Stomach smooth muscle (tissue), 2 donors: ENCODE data around the gene BAZ1A.

ENCODE experiments used
- H3K27ac ChIP-seq: one replicate; pipeline ENCODE4 v1.7.0; 2013; ENCODE audit warnings: mild to moderate bottlenecking, low read length, inconsistent platforms
- H3K27me3 ChIP-seq, 2 donors: one replicate each; pipeline ENCODE4 v1.7.0; 2013; ENCODE audit warnings: low read length in 2 of 2; ENCODE audit not compliant: insufficient read depth in 2 of 2, control insufficient read depth in 1 of 2
- H3K36me3 ChIP-seq, 2 donors: one replicate each; pipeline ENCODE4 v1.7.0; 2013; ENCODE audit warnings: low read length in 2 of 2; ENCODE audit not compliant: control insufficient read depth in 2 of 2, insufficient read depth in 2 of 2
- H3K4me1 ChIP-seq: one replicate; pipeline ENCODE4 v1.7.0; 2013; ENCODE audit warnings: low read length; ENCODE audit not compliant: control insufficient read depth, insufficient read depth
- H3K4me3 ChIP-seq, 2 donors: one replicate each; pipeline ENCODE4 v1.7.0; 2013; ENCODE audit warnings: low read length in 2 of 2
- H3K9ac ChIP-seq, 2 donors: one replicate each; pipeline ENCODE4 v1.7.0; 2013; ENCODE audit warnings: low read length in 2 of 2, mild to moderate bottlenecking in 1 of 2
- H3K9me3 ChIP-seq, 2 donors: one replicate each; pipeline ENCODE4 v1.7.0; 2013; ENCODE audit warnings: low read length in 2 of 2; ENCODE audit not compliant: control insufficient read depth in 2 of 2
- donor health status: healthy.
- donor health status: Pancreatic carcinoma.

The BAZ1A gene

GRCh38 chr14:34851395-34851794 is 23.8 kb downstream of the BAZ1A start:
- Histone ChIP-seq H3K4me3 (no peak overlapping the region), H3K27me3 (no peaks in the 10 kb centered on the region), H3K9ac (no peak overlapping the region), H3K36me3 (peaks cover 0 to 2% of the 10 kb centered on the region in 2 donors), H3K27ac (no peak overlapping the region), H3K4me1 (no peaks in the 10 kb centered on the region), H3K9me3 (no peaks in the 10 kb centered on the region)

- Histone ChIP-seq H3K36me3 (no peaks in the 10 kb centered on the region), H3K27me3 (no peaks in the 10 kb centered on the region), H3K4me1 (no peaks in the 10 kb centered on the region), H3K4me3 (no peak overlapping the region), H3K9ac (no peak overlapping the region), H3K9me3 (no peaks in the 10 kb centered on the region), H3K27ac (no peak overlapping the region)
Observed at GRCh38 chr14:34845869-34846268, 29.3 kb downstream of the BAZ1A start.

DNA sequence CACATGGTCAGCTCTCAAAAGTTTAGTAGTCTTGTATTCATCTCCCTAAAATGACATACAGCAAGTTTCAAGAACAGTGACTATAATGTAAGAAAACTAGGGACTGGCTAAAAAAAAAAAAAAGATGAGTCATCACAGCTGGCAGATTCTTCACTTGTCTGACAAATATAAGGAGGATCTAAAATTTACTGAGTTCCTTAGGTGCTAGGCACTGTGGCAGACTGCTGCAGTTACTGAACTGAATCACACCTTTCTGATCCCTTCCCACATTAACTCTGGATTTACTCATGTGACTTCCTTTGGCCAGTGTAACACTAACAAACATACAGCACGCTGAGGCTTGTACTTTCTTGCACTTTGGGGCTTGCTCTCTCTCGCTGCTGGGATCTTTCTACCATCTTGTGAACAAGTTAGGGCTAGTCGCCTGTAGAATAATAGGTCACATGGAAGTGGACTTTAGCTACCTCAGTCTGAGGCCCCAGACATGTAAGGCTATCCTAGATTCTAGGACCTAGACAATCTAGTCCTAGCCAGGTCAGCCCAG is 32.1 kb downstream of the BAZ1A start:
- Histone ChIP-seq H3K9ac (no peak overlapping the region), H3K9me3 (no peaks in the 10 kb centered on the region), H3K36me3 (no peaks in the 10 kb centered on the region), H3K4me1 (no peaks in the 10 kb centered on the region), H3K27me3 (no peaks in the 10 kb centered on the region), H3K4me3 (no peak overlapping the region), H3K27ac (no peak overlapping the region)

DNA sequence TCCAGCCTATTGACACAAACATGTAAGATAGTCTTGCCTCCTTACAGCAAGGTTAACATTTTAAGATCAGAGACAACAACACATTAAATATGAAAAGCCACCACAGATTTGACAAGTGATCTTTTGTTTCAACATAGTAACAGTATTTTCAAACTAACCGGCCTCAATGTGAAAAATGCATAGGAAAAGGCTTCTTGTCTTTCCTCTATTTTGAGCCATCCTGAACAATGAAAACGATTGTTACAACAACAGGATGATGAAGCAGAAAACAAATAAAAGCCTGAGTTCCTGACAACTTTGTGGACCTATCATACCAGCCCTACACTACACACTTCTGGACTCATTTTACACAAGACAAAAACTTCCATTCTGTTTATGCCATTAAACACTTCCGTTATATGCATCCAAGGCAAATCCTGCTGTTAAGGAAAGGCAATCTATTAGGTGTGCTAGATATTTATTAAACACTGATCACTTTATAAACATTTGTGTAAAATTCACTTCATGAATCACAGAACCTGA is 37.3 kb downstream of the BAZ1A start:
- Histone ChIP-seq H3K27ac (no peak overlapping the region), H3K9ac (no peak overlapping the region), H3K4me3 (no peak overlapping the region), H3K9me3 (no peaks in the 10 kb centered on the region), H3K27me3 (no peaks in the 10 kb centered on the region), H3K36me3 (no peaks in the 10 kb centered on the region), H3K4me1 (no peaks in the 10 kb centered on the region)

DNA sequence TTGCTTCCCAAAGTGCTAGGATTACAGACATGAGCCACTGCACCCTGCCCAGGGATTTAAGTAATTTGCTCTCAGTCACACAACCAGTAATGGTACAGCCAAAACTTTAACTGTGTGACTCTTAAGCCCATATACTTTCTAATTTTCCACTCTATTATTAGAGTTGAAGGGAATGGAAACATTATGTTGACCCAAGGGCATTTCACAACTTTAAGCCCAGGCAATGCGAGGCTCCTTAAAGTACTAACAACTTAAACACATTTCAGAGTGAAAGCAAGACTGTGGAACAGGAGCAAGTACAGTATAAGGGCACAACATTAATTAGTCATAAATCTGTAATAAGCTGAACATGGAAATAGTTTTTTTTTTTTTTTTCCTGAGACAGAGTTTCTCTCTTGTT is 39.8 kb downstream of the BAZ1A start:
- Histone ChIP-seq H3K27ac (no peak overlapping the region), H3K4me1 (no peaks in the 10 kb centered on the region), H3K4me3 (no peak overlapping the region), H3K36me3 (no peaks in the 10 kb centered on the region), H3K27me3 (no peaks in the 10 kb centered on the region), H3K9me3 (no peaks in the 10 kb centered on the region), H3K9ac (no peak overlapping the region)

DNA sequence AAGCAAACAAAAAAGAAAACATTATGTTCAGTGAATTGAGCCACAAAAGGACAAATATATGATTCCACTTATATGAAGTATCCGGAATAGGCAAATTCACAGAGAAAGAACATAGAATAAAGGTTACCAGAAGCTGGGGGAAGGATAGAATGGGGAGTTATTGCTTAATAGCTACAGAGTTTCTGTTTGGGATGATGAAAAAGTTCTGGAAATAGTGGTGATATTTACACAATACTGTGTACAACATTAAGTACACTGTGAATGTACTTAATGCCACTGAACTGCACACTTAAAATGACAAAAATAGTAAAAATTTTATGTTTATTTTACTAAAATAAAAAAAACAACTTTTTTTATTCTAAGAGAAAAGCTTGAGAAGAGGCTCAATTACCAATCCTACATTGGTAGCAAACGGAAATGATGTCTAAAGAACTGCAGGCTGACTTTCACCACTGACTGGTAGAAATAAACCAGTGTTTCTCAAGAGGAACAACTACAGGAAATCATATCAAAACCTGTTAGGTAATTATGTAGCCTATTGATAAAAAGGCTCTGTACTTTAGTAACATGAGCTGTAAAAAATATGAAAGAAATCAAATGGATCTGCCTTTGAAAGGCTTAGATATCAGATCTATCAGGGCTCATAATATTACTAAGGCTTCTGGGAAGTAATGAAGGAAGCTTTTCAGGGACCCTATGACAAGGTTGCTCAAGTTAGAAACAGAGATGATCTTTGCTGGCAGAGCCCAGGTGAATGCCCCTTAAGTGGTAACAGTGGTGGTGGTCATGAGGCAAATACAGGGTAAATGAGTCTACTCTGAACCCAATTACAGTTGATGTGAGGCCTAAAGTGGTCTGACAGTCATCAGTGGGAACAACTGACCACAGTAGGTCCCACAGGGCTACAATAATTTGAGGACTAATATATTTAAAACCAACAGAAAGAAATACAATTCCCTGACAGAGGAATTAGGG is 41.3 kb downstream of the BAZ1A start:
- H3K9me3 ChIP-seq = no peaks in the 10 kb centered on the region
- no peak overlapping the region for H3K9ac ChIP-seq
- H3K4me1 ChIP-seq = no peaks in the 10 kb centered on the region
- H3K4me3 ChIP-seq = no peak overlapping the region
- H3K36me3 ChIP-seq = no peaks in the 10 kb centered on the region
- no peaks in the 10 kb centered on the region for H3K27me3 ChIP-seq
- no peak overlapping the region for H3K27ac ChIP-seq

GRCh38 chr14:34826661-34827060 is 48.5 kb downstream of the BAZ1A start:
- Histone ChIP-seq H3K4me3 (no peak overlapping the region), H3K36me3 (peaks cover 2% of the 10 kb centered on the region in 2 donors), H3K27me3 (no peaks in the 10 kb centered on the region), H3K9ac (no peak overlapping the region), H3K9me3 (no peaks in the 10 kb centered on the region), H3K4me1 (no peaks in the 10 kb centered on the region), H3K27ac (no peak overlapping the region)

- peaks cover 2% of the 10 kb centered on the region in 2 donors for H3K36me3 ChIP-seq
- no peak overlapping the region for H3K9ac ChIP-seq
- no peaks in the 10 kb centered on the region for H3K9me3 ChIP-seq
- H3K27ac ChIP-seq = no peak overlapping the region
- H3K4me1 ChIP-seq = no peaks in the 10 kb centered on the region
- H3K4me3 ChIP-seq = no peak overlapping the region
- H3K27me3 ChIP-seq = no peaks in the 10 kb centered on the region
Observed at GRCh38 chr14:34824826-34825225, 50.3 kb downstream of the BAZ1A start.

GRCh38 chr14:34824256-34824655 is 50.9 kb downstream of the BAZ1A start:
- H3K4me1 ChIP-seq = no peaks in the 10 kb centered on the region
- H3K9me3 ChIP-seq = no peaks in the 10 kb centered on the region
- no peak overlapping the region for H3K27ac ChIP-seq
- no peak overlapping the region for H3K9ac ChIP-seq
- no peaks in the 10 kb centered on the region for H3K27me3 ChIP-seq
- H3K4me3 ChIP-seq = no peak overlapping the region
- H3K36me3 ChIP-seq = peaks cover 2% of the 10 kb centered on the region in 2 donors

GRCh38 chr14:34817768-34818167 is 57.4 kb downstream of the BAZ1A start:
- H3K27ac ChIP-seq = no peak overlapping the region
- no peak overlapping the region for H3K4me3 ChIP-seq
- H3K27me3 ChIP-seq = no peaks in the 10 kb centered on the region
- H3K9ac ChIP-seq = no peak overlapping the region
- no peaks in the 10 kb centered on the region for H3K9me3 ChIP-seq
- peaks cover 0 to 2% of the 10 kb centered on the region in 2 donors for H3K36me3 ChIP-seq
- H3K4me1 ChIP-seq = no peaks in the 10 kb centered on the region

DNA sequence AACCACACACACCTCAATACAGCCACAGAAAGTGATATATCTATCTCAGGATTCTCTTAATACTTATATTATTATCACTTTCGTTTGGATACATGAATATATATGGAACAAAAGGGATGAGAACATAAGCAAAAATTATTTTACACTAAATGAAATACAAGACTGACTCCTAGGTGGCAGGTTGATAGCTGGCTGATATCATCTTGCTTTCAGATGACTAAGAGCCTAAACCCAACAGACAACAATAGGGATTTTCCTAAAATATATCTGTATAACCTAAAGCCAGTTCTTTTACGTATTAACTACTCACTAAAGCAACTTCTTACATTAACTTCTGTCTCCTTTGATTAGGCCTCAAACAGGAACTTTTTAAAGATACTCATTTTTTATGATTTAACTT is 65.1 kb downstream of the BAZ1A start:
- Histone ChIP-seq H3K27ac (no peak overlapping the region), H3K9ac (no peak overlapping the region), H3K27me3 (no peaks in the 10 kb centered on the region), H3K4me3 (no peak overlapping the region), H3K36me3 (peaks cover 0 to 2% of the 10 kb centered on the region in 2 donors), H3K9me3 (no peaks in the 10 kb centered on the region), H3K4me1 (no peaks in the 10 kb centered on the region)
